Astrocyte of the cerebellum (primary cell): Measurements from ENCODE around the gene CENPO.
A peak's percentile ranks its signal among the peaks of the same experiment; 100 is the strongest.

Source experiments
- DNase-seq: peaks from one replicate; pipeline ENCODE4 v3.0.0-alpha.2; 2011; ENCODE audit warnings: low read depth
- H3K4me3 ChIP-seq: 2 replicates; pipeline ENCODE4 v1.5.1; 2011; ENCODE audit warnings: mild to moderate bottlenecking, low read depth, low read length, moderate library complexity
- CTCF ChIP-seq: IDR thresholded peaks from 2 replicates; pipeline ENCODE4 v1.5.1; 2012; ENCODE audit warnings: low read length, low read depth, moderate library complexity, mild to moderate bottlenecking; ENCODE audit errors: missing control alignments
- in situ Hi-C: cut with HindIII; loops from 2 replicates; pipeline ENCODE4 v1.10.0; 2017; ENCODE audit warnings: low sequenced_read_pairs

Gene CENPO

GRCh38 chr2:24860631-24861030 is 67.4 kb downstream of the CENPO start:
- TF ChIP-seq CTCF = no peak
- in situ Hi-C loops = no loop called here
- no peak overlapping the region for H3K4me3 ChIP-seq
- DNase-seq = no peak

DNA sequence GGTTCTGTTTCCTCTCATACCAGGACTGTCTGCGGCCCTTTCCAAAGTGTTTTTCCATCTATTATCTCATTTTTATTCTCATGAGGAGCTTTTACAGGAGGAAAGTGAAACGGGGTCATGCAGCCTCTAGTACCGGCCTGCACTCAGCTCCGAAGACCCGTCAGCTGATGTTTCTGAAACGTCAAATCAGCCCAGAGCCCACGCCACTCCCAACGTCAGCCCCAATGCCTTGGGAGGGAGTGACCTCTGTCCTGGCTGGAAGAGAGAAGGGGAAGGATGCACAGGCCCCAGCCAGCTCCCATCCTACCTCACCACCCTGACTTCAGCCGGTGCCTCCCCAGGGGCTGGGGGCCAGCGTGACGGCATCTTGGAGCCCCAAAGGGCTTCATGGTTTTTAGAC is 68.3 kb downstream of the CENPO start:
- no peak for DNase-seq

GRCh38 chr2:24863641-24864040 is 70.4 kb downstream of the CENPO start:
- no peak for TF ChIP-seq CTCF

More for the DNA sequence above, 68.3 kb downstream of the CENPO start:
- H3K4me3 ChIP-seq = no peak overlapping the region
- in situ Hi-C loops = no loop called here
- TF ChIP-seq CTCF = no peak

GRCh38 chr2:24866946-24867345 is 73.7 kb downstream of the CENPO start:
- no peak for TF ChIP-seq CTCF
- in situ Hi-C loops = no loop called here
- no peak for DNase-seq
- no peak overlapping the region for H3K4me3 ChIP-seq

More at GRCh38 chr2:24863641-24864040, 70.4 kb downstream of the CENPO start:
- peak; percentile 49 for DNase-seq
- no peak overlapping the region for H3K4me3 ChIP-seq
- in situ Hi-C loops = no loop called here

DNA sequence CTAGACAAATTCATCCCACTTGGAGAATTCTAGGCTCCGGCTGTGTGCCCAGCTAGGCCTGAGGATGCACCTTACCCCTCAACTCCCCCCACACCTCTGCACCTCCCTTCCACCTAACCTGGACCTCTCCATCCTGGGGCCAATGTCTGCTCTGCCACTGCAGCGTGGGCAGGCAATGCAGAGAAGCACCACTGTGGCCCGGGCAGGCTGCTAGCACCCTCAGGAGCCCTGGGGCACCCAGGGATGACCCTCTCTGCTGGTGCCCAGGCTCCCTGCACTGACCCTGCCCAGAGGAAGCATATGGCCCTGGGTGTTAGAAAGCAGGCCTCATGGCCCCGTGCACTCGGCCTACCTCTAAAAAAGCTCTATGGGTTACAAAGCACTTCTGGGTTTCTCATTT is 77.2 kb downstream of the CENPO start:
- in situ Hi-C loops = no loop called here
- DNase-seq = no peak
- no peak for TF ChIP-seq CTCF
- no peak overlapping the region for H3K4me3 ChIP-seq

DNA sequence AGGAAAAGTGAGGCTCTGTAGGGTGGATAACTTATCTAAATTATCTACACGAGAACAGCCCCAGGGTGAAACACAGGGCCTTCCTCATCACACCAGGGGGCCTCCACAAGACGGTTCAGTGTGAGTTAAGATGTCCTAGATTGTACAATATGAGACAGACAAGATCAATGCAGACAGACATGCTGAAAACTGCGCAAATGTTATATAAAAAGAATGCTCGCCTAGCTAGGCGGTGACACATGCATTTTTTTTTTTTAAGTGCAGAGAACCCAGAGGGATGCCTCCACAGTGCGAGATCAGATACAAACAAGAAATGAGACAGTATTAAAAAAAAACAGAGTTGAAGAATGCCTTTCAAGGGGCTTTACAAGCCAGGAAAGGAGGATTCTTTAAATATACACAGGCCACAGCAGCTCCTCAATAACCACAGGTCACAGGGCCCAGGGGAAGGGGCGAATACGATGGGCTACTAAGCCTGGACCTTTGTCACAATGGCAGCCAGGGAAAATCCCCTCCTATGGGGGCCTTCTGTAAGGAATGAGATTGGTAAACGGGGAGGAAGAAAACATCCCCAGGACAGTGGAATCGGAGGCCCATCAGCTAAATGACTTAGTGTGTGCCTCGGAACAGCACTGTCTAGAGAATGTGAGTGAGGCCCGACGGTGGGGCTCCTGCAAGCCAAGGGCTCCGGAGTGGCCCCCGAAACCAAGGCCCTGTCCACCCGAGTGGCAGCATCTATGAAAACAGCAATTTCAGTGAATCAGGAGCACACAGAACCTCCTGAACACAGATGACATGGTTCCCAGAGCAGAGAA is 77.9 kb downstream of the CENPO start:
- no peak overlapping the region for H3K4me3 ChIP-seq
- TF ChIP-seq CTCF = no peak
- in situ Hi-C loops = no loop called here
- DNase-seq = no peak
